GM23338 (cell line): Measurements from ENCODE around the gene ADAMTS13. TPM values are rescaled to one million over a fixed set of nuclear protein-coding genes. Genes with fewer than 3 reads are reported as not detected.

Experiments used
- ATAC-seq: fragments of 200-7000 bp; cut with Tn5 transposase; 3 replicates; pipeline ENCODE4 v1.9.1; 2020
- DNase-seq: peaks from one replicate; pipeline ENCODE4 v3.0.0-alpha.2; 2015; ENCODE audit warnings: low spot score
- H2AFZ ChIP-seq: fragments of 200-600 bp; sonication (generic); 2 replicates; pipeline ENCODE4 v1.8.0; 2016; ENCODE audit warnings: antibody characterized with exemption, mild to moderate bottlenecking, moderate library complexity
- H3F3A ChIP-seq: fragments of 200-600 bp; sonication (generic); replicated peaks from 2 replicates; pipeline ENCODE4 v1.8.0; 2017; ENCODE audit warnings: antibody characterized with exemption, mixed run types, low read depth
- H3K27ac ChIP-seq: fragments of 200-600 bp; sonication (generic); 2 replicates; pipeline ENCODE4 v1.6.1; 2016; ENCODE audit warnings: low read depth
- H3K27me3 ChIP-seq: fragments of 200-600 bp; sonication (generic); 2 replicates; pipeline ENCODE4 v1.8.0; 2016; ENCODE audit warnings: mild to moderate bottlenecking, mixed run types, moderate library complexity; ENCODE audit not compliant: insufficient read depth
- H3K36me3 ChIP-seq: fragments of 200-600 bp; sonication (generic); 2 replicates; pipeline ENCODE4 v1.8.0; 2016; ENCODE audit warnings: mild to moderate bottlenecking; ENCODE audit not compliant: insufficient read depth
- H3K4me1 ChIP-seq: fragments of 200-600 bp; sonication (generic); 2 replicates; pipeline ENCODE4 v1.8.0; 2016; ENCODE audit warnings: mild to moderate bottlenecking, moderate library complexity; ENCODE audit not compliant: insufficient read depth
- H3K4me2 ChIP-seq: fragments of 200-600 bp; sonication (generic); 2 replicates; pipeline ENCODE4 v1.7.1; 2017; ENCODE audit warnings: mixed run types
- H3K4me3 ChIP-seq: fragments of 200-600 bp; sonication (generic); 2 replicates; pipeline ENCODE4 v1.6.1; 2016; ENCODE audit warnings: mixed run types
- H3K79me2 ChIP-seq: fragments of 200-600 bp; sonication (generic); replicated peaks from 2 replicates; pipeline ENCODE4 v1.8.0; 2017; ENCODE audit warnings: mild to moderate bottlenecking; ENCODE audit not compliant: insufficient read depth
- H3K9me2 ChIP-seq: fragments of 200-600 bp; sonication (generic); 2 replicates; pipeline ENCODE4 v1.8.0; 2017; ENCODE audit not compliant: insufficient read depth
- H4K20me1 ChIP-seq: fragments of 200-600 bp; sonication (generic); replicated peaks from 2 replicates; pipeline ENCODE4 v1.8.0; 2017; ENCODE audit warnings: mild to moderate bottlenecking; ENCODE audit not compliant: insufficient read depth
- H3K27ac Mint-ChIP-seq: 2 replicates; pipeline ENCODE4 v1.8.0; 2020; ENCODE audit warnings: inconsistent platforms, mild to moderate bottlenecking, moderate library complexity, mixed read lengths
- H3K27me3 Mint-ChIP-seq: 3 replicates; pipeline ENCODE4 v1.8.0; 2022; ENCODE audit warnings: low read depth, mild to moderate bottlenecking, moderate library complexity, mixed read lengths, inconsistent platforms; ENCODE audit not compliant: insufficient read depth, poor library complexity
- H3K36me3 Mint-ChIP-seq: 3 replicates; pipeline ENCODE4 v1.8.0; 2021; ENCODE audit warnings: low read depth, mild to moderate bottlenecking, inconsistent platforms, moderate library complexity, mixed read lengths
- H3K4me1 Mint-ChIP-seq: 3 replicates; pipeline ENCODE4 v1.8.0; 2020; ENCODE audit warnings: mild to moderate bottlenecking, inconsistent platforms, mixed read lengths
- H3K4me3 Mint-ChIP-seq: 3 replicates; pipeline ENCODE4 v1.8.0; 2021; ENCODE audit warnings: moderate library complexity, mild to moderate bottlenecking, inconsistent platforms, mixed read lengths
- H3K9me3 Mint-ChIP-seq: 3 replicates; pipeline ENCODE4 v1.8.0; 2020; ENCODE audit warnings: moderate library complexity, mild to moderate bottlenecking, inconsistent platforms, mixed read lengths
- CREB1 ChIP-seq: fragments of 250-450 bp; sonication (Bioruptor Pico); IDR thresholded peaks from 2 replicates; pipeline ENCODE4 v1.5.0; 2020; ENCODE audit warnings: low read depth, mild to moderate bottlenecking, moderate library complexity
- EZH2 ChIP-seq: fragments of 200-600 bp; sonication (generic); IDR thresholded peaks from one replicate; pipeline ENCODE4 v1.8.0; 2017; ENCODE audit warnings: antibody characterized with exemption, mild to moderate bottlenecking, low read depth; ENCODE audit not compliant: unreplicated experiment
- EZH2phosphoT487 ChIP-seq: fragments of 200-600 bp; sonication (generic); IDR thresholded peaks from one replicate; pipeline ENCODE4 v1.8.1; 2018; ENCODE audit warnings: antibody characterized with exemption; ENCODE audit not compliant: unreplicated experiment
- JUNB ChIP-seq: IDR thresholded peaks from one replicate; pipeline ENCODE4 v1.6.1; 2016; ENCODE audit warnings: antibody characterized with exemption; ENCODE audit not compliant: unreplicated experiment
- NANOG ChIP-seq: IDR thresholded peaks from 2 replicates; pipeline ENCODE4 v1.6.1; 2016; ENCODE audit warnings: antibody characterized with exemption, borderline replicate concordance
- POLR2AphosphoS5 ChIP-seq: IDR thresholded peaks from 2 replicates; pipeline ENCODE4 v1.6.1; 2016; ENCODE audit warnings: antibody characterized with exemption, low read depth
- STAT1 ChIP-seq: IDR thresholded peaks from one replicate; pipeline ENCODE4 v1.6.1; 2016; ENCODE audit warnings: antibody characterized with exemption; ENCODE audit not compliant: unreplicated experiment
- ZNF114 ChIP-seq: fragments of 250-450 bp; sonication (Bioruptor Pico); IDR thresholded peaks from 2 replicates; pipeline ENCODE4 v1.5.0; 2020; ENCODE audit warnings: mild to moderate bottlenecking, moderate library complexity
- ZNF331 ChIP-seq: fragments of 250-450 bp; sonication (Bioruptor Pico); IDR thresholded peaks from 2 replicates; pipeline ENCODE4 v1.5.0; 2020; ENCODE audit warnings: low read depth, mild to moderate bottlenecking, moderate library complexity
- polyA plus RNA-seq: library from polyadenylated mRNA; unstranded; fragments of >200 nt; fragmentation: Nextera tagmentation; extraction: Ambion mirVana; gene quantifications from 2 replicates; pipeline ENCODE4 v1.2.1, GENCODE V29; 2016
- total RNA-seq: library from RNA; depleted of rRNA; stranded (reverse); fragments of >200 nt; shearing (Covaris generic); gene quantifications from 2 replicates; pipeline ENCODE4 v1.2.3, GENCODE V29; 2014
- TF ChIP-seq, protein P1 (sequence below): IDR thresholded peaks from 2 replicates; pipeline ENCODE4 v1.6.1; 2016; ENCODE audit warnings: antibody characterized with exemption
- TF ChIP-seq, protein P2 (sequence below), 2 experiments: fragments of 200-600 bp in 1 of 2; sonication (generic) in 1 of 2; conservative IDR thresholded peaks; 2 replicates each; pipeline versions ENCODE4 v1.5.1 to v1.6.1; 2016 to 2017; ENCODE audit warnings: antibody characterized with exemption in 2 of 2, low read depth in 2 of 2, mild to moderate bottlenecking in 2 of 2, moderate library complexity in 1 of 2
- TF ChIP-seq, protein P3 (sequence below): fragments of 250-450 bp; sonication (Bioruptor Pico); IDR thresholded peaks from 2 replicates; pipeline ENCODE4 v1.5.0; 2020; ENCODE audit warnings: mild to moderate bottlenecking, moderate library complexity
- TF ChIP-seq, protein P4 (sequence below): IDR thresholded peaks from one replicate; pipeline ENCODE4 v1.6.1; 2018; ENCODE audit warnings: antibody characterized with exemption; ENCODE audit not compliant: unreplicated experiment

Gene ADAMTS13
- total and polyA plus RNA-seq, 2 experiments from 2014 or later: 6.0 TPM

DNA sequence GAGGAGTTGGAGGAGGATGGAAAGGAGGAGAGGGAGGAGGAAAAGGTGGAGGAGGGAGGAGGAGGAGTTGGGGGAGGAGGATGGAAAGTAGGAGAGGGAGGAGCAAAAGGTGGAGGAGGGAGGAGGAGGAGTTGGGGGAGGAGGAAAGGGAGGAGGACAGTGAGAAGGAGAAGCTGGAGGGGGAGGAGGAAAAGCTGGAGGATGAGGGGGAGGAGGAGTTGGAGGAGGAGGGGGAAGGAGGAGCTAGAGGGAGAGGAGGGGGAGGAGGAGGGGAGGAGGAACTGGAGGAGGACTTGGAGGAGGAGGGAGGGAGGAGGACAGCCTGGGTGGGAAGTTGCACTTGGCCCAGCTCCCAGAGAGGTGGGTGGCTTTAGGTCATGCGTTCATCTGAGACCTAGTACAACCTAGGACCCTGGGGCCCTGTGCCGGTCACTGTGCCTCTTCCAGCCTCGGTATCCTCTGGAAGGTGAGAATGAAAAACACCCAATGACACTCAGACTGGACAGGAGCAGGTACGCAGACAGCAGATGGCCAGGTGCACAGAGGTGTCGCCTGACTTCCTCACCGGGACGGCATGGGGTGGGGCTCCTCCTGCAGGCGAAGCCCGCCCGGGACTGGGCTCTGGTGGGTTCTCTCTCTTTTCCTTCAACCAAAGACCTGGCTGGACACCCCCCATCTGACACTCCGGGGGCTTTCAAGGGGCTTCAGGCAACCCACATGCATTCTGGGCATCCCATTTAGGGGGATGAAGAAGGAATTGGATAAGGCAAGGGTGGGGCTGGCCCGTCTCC is 68.9 kb downstream of the ADAMTS13 start:
- ATAC-seq: no peak
- Histone ChIP-seq H3K4me1 (no peaks in the 10 kb centered on the region), H3K79me2 (no peaks in the 10 kb centered on the region), H3K9me2 (no peaks in the 10 kb centered on the region), H4K20me1 (no peaks in the 10 kb centered on the region), H3F3A (peaks cover under 1% of the 10 kb centered on the region; the same call in 1 of the 2 replicates), H3K27me3 (no peaks in the 10 kb centered on the region), H3K36me3 (no peaks in the 10 kb centered on the region), H3K4me3 (no peak overlapping the region), H3K4me2 (no peak overlapping the region), H3K27ac (no peak overlapping the region), H2AFZ (no peak overlapping the region)
- H3K27me3 Mint-ChIP-seq: peaks cover 7% of the 10 kb centered on the region
- DNase-seq: no peak
- H3K9me3 Mint-ChIP-seq: no peaks in the 10 kb centered on the region; the same call in 2 of the 3 replicates
- no peak overlapping the region for H3K4me3 Mint-ChIP-seq
- no peaks in the 10 kb centered on the region for H3K36me3 Mint-ChIP-seq
- TF ChIP-seq NANOG (no peak), ZNF114 (CRISPR knock-in tag) (no peak), EZH2 (no peak), EZH2phosphoT487 (no peak), STAT1 (no peak), JUNB (no peak), POLR2AphosphoS5 (no peak), ZNF331 (no peak), CREB1 (CRISPR knock-in tag) (no peak)
- TF ChIP-seq, protein P1, sequence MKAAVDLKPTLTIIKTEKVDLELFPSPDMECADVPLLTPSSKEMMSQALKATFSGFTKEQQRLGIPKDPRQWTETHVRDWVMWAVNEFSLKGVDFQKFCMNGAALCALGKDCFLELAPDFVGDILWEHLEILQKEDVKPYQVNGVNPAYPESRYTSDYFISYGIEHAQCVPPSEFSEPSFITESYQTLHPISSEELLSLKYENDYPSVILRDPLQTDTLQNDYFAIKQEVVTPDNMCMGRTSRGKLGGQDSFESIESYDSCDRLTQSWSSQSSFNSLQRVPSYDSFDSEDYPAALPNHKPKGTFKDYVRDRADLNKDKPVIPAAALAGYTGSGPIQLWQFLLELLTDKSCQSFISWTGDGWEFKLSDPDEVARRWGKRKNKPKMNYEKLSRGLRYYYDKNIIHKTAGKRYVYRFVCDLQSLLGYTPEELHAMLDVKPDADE: no peak
- TF ChIP-seq, protein P2, sequence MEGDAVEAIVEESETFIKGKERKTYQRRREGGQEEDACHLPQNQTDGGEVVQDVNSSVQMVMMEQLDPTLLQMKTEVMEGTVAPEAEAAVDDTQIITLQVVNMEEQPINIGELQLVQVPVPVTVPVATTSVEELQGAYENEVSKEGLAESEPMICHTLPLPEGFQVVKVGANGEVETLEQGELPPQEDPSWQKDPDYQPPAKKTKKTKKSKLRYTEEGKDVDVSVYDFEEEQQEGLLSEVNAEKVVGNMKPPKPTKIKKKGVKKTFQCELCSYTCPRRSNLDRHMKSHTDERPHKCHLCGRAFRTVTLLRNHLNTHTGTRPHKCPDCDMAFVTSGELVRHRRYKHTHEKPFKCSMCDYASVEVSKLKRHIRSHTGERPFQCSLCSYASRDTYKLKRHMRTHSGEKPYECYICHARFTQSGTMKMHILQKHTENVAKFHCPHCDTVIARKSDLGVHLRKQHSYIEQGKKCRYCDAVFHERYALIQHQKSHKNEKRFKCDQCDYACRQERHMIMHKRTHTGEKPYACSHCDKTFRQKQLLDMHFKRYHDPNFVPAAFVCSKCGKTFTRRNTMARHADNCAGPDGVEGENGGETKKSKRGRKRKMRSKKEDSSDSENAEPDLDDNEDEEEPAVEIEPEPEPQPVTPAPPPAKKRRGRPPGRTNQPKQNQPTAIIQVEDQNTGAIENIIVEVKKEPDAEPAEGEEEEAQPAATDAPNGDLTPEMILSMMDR (conservative IDR thresholded peaks at IDR 0.05; ENCODE audit: low read depth in 2 of 2): no peak
- TF ChIP-seq, protein P3, sequence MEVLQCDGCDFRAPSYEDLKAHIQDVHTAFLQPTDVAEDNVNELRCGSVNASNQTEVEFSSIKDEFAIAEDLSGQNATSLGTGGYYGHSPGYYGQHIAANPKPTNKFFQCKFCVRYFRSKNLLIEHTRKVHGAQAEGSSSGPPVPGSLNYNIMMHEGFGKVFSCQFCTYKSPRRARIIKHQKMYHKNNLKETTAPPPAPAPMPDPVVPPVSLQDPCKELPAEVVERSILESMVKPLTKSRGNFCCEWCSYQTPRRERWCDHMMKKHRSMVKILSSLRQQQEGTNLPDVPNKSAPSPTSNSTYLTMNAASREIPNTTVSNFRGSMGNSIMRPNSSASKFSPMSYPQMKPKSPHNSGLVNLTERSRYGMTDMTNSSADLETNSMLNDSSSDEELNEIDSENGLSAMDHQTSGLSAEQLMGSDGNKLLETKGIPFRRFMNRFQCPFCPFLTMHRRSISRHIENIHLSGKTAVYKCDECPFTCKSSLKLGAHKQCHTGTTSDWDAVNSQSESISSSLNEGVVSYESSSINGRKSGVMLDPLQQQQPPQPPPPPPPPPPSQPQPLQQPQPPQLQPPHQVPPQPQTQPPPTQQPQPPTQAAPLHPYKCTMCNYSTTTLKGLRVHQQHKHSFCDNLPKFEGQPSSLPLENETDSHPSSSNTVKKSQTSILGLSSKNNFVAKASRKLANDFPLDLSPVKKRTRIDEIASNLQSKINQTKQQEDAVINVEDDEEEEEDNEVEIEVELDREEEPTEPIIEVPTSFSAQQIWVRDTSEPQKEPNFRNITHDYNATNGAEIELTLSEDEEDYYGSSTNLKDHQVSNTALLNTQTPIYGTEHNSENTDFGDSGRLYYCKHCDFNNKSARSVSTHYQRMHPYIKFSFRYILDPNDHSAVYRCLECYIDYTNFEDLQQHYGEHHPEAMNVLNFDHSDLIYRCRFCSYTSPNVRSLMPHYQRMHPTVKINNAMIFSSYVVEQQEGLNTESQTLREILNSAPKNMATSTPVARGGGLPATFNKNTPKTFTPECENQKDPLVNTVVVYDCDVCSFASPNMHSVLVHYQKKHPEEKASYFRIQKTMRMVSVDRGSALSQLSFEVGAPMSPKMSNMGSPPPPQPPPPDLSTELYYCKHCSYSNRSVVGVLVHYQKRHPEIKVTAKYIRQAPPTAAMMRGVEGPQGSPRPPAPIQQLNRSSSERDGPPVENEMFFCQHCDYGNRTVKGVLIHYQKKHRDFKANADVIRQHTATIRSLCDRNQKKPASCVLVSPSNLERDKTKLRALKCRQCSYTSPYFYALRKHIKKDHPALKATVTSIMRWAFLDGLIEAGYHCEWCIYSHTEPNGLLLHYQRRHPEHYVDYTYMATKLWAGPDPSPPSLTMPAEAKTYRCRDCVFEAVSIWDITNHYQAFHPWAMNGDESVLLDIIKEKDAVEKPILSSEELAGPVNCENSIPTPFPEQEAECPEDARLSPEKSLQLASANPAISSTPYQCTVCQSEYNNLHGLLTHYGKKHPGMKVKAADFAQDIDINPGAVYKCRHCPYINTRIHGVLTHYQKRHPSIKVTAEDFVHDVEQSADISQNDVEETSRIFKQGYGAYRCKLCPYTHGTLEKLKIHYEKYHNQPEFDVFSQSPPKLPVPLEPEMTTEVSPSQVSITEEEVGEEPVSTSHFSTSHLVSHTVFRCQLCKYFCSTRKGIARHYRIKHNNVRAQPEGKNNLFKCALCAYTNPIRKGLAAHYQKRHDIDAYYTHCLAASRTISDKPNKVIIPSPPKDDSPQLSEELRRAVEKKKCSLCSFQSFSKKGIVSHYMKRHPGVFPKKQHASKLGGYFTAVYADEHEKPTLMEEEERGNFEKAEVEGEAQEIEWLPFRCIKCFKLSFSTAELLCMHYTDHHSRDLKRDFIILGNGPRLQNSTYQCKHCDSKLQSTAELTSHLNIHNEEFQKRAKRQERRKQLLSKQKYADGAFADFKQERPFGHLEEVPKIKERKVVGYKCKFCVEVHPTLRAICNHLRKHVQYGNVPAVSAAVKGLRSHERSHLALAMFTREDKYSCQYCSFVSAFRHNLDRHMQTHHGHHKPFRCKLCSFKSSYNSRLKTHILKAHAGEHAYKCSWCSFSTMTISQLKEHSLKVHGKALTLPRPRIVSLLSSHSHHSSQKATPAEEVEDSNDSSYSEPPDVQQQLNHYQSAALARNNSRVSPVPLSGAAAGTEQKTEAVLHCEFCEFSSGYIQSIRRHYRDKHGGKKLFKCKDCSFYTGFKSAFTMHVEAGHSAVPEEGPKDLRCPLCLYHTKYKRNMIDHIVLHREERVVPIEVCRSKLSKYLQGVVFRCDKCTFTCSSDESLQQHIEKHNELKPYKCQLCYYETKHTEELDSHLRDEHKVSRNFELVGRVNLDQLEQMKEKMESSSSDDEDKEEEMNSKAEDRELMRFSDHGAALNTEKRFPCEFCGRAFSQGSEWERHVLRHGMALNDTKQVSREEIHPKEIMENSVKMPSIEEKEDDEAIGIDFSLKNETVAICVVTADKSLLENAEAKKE (CRISPR knock-in tag): no peak
- TF ChIP-seq, protein P4, sequence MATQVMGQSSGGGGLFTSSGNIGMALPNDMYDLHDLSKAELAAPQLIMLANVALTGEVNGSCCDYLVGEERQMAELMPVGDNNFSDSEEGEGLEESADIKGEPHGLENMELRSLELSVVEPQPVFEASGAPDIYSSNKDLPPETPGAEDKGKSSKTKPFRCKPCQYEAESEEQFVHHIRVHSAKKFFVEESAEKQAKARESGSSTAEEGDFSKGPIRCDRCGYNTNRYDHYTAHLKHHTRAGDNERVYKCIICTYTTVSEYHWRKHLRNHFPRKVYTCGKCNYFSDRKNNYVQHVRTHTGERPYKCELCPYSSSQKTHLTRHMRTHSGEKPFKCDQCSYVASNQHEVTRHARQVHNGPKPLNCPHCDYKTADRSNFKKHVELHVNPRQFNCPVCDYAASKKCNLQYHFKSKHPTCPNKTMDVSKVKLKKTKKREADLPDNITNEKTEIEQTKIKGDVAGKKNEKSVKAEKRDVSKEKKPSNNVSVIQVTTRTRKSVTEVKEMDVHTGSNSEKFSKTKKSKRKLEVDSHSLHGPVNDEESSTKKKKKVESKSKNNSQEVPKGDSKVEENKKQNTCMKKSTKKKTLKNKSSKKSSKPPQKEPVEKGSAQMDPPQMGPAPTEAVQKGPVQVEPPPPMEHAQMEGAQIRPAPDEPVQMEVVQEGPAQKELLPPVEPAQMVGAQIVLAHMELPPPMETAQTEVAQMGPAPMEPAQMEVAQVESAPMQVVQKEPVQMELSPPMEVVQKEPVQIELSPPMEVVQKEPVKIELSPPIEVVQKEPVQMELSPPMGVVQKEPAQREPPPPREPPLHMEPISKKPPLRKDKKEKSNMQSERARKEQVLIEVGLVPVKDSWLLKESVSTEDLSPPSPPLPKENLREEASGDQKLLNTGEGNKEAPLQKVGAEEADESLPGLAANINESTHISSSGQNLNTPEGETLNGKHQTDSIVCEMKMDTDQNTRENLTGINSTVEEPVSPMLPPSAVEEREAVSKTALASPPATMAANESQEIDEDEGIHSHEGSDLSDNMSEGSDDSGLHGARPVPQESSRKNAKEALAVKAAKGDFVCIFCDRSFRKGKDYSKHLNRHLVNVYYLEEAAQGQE: no peak
- no peaks in the 10 kb centered on the region for H3K4me1 Mint-ChIP-seq
- H3K27ac Mint-ChIP-seq: no peak overlapping the region
